GM12891 (cell line): ENCODE data around the gene MAPK8IP3.

Experiments
- POLR2A ChIP-seq: IDR thresholded peaks from 2 replicates; pipeline ENCODE4 v1.6.1; 2011; ENCODE audit warnings: low read depth, low read length, control low read depth
- POLR2AphosphoS5 ChIP-seq: IDR thresholded peaks from 2 replicates; pipeline ENCODE4 v1.6.1; 2011; ENCODE audit warnings: low read depth, low read length, control low read depth
- SPI1 ChIP-seq: IDR thresholded peaks from 2 replicates; pipeline ENCODE4 v1.6.1; 2011; ENCODE audit warnings: low read depth, low read length, control low read depth

DNA sequence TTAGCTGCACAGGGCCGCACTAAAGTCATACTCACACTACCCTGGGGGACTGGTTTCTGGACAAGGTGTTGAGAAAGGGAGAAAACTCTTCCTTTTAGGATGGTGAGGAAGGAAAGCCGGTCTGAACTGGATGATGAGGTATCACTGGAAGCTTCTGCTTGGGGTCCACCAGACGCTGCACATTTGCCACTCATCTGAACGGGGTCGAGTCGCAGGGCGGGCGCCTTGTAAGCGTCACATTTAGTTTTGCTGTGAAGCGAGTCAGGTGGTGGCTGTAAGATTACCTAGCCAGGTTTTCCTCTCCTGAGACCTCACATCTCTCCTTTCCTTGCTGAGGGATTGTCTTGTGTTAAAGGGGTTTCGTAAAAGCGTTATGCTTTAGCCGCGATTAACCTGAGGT, 25.6 kb upstream of the MAPK8IP3 start:
- TF ChIP-seq POLR2AphosphoS5 (no peak), POLR2A (no peak), SPI1 (no peak)
